ENCODE results near the gene CERT1.
"Not testable (repeated sequence)": the region's sequence is repeated elsewhere in the genome, so short reads cannot be mapped to it uniquely, and the experiment has no call there.

CERT1 gene

DNA sequence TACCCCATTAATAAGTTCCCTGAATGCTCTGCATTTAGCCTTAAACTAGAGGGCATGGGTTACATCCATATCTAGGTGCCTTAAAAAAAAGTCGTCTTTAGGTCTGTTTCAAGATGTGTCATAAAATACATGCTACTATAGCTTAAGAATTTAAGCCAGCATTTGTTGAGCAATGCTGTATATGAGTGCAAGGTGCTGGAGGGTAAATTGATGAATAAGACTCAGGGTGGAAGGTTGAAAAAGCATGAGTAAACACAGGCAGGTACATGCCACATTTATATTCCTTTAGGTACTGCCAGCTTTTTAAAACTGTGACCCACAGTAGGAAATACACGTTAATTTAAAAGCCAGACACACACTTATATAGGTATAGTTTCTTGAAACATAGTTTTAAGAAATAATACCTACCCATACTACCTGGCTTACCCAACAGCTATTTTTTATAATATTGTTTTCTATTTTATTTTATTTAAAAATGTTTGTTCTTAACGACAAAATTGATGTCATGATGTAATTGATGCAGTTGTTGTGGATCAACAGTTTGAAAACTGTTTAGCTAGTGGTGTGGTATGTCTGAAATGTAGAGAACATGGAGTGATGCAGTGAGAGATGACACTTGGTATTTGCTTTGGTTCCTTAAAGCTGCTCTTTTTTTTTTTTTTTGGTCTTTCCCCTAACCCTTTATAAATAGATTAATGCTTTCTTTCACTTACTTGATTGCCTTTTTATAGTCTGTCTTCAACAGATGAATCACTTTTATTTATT lies 170.5 kb downstream of the CERT1 start:
- no peak for DNase-seq

DNA sequence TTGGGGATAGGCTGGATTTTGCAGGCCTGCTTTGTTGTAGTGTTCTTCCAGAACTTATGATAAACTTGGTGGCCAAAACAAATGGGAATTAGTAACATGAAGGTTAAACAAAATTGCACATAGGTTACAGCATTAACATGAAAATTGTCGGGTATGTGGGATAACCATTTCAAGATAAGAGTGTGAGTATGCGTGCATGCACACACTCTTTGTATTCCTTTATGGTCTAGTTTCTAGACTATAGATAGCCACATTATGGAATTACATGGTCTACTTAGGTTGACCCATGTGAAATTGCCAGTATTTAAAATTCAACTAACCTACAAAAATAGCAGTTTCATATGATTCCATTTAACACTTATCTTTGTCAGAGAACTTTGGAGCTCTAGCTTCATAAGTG lies 173.0 kb downstream of the CERT1 start:
- no peak for DNase-seq

DNA sequence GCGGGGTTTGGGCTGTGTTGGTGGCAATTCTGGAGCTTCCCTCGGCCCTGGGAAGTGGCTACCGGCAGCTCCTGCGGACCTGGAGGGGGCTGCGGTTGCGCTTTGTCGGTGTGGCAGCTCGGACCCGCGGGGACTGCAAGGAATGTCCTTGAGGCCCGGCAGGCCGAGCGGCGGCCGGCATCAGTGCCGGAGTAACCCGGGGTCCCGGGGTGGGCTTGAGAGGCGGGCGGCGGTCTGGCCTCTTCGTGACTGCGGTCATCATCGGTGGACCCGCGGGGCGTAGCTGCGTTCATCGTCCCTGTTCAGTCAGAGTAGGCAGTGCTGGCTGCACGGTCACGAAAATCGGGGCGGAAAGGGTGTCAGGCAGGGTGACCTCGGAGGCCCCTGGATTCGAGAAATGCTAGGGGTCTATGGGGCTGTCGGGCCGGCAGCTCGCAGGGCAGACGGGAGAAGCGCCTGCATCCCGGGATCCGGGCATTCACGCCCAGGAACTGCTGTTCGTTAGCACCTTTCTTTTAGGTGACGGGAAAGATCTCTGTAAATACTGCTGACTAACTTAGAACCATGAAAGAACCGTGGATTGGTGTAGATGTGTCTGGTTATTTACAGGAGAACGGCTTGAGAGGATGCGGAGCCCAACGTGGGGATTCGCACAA lies 173.9 kb downstream of the CERT1 start:
- DNase-seq: peak; percentile 25

DNA sequence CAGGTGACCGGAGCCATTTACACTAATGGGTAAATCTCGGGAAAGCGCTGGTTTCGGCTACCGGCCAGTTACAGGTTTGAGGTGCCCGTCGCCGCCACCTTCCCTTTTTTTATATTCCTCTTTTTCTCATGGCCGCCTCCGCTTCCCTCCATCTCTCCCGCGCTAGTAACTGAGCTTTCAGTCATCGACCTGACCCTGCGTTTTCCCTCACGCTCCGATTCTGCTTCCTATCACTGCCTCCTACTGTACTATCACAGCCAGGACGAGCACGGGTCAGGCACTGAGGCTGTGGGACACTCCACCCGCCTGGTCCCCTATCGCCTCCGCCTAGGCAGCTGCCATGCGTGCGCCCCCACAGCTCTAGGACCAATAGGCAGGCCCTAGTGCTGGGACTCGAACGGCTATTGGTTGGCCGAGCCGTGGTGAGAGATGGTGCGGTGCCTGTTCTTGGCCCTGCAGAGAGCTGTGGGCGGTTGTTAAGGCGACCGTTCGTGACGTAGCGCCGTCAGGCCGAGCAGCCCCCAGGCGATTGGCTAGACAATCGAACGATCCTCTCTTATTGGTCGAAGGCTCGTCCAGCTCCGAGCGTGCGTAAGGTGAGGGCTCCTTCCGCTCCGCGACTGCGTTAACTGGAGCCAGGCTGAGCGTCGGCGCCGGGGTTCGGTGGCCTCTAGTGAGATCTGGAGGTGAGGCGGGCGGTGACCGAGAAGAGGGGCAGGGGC lies 174.7 kb downstream of the CERT1 start, which contains the start of gene HMGCR:
Gene HMGCR, plus strand, starts transcription at position 606 of the 722 bp plus-strand sequence. CDS start 5,386 bp downstream, outside the sequence.
- peak; percentile 96 for DNase-seq

DNA sequence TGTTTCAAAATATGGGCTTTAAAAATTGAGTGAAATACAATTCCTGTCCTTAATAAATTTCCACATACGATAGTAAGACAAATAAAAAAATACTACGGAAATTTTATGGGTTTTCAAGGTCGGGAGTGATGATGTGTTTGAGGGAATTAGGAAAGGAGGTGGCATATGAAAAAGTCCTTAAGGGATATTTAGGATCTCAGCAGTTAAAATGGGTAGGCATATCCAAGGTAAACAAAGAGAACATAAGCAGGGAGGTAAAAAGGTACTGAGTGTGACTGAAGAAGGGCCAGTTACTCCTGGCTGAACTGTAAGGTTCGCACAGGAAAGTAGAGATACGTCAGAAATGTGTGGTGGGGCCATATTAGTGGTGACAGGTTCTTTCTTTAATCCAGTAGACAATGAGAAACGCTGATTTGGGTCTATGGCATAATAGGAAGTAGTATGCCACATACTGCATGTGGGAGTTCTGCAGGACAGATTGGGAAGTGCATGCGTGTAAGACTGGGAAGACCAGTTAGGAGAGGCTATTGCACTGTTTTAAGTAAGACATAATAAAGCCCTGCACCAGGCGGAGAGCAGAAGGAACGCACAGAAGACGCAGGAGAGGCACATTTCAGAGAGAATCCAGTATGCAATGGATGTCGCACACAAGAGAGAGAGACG lies 175.3 kb downstream of the CERT1 start:
- peak; percentile 25 for DNase-seq

DNA sequence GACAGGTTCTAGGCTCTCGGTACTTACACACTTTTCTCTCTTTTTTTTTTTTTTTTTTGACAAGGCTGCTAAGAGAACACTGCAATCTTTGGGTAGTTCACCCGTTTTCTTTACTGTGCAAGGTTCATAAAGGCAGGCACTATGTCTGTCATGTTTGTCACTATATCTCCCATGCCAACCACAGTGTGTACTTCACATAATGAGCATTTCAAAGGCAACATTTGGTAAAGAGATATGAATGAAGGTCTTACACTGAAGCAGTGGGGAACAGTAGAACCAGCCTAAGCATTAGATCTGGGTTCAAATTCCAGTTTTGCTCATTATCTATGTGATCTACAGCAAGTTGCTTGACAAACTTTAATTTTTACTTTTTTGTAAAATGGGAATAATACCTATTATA lies 175.9 kb downstream of the CERT1 start:
- DNase-seq: no peak

DNA sequence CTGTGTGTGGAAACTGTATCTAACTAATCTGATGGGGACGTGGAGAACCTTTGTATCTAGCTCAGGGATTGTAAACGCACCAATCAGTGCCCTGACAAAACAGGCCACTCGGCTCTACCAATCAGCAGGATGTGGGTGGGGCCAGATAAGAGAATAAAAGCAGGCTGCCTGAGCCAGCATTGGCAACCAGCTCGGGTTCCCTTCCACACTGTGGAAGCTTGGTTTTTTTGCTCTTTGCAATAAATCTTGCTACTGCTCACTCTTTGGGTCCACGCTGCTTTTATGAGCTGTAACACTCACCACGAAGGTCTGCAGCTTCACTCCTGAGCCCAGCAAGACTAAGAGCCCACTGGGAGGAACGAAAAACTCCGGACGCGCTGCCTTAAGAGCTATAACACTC lies 177.0 kb downstream of the CERT1 start:
- DNase-seq: not testable (repeated sequence)

DNA sequence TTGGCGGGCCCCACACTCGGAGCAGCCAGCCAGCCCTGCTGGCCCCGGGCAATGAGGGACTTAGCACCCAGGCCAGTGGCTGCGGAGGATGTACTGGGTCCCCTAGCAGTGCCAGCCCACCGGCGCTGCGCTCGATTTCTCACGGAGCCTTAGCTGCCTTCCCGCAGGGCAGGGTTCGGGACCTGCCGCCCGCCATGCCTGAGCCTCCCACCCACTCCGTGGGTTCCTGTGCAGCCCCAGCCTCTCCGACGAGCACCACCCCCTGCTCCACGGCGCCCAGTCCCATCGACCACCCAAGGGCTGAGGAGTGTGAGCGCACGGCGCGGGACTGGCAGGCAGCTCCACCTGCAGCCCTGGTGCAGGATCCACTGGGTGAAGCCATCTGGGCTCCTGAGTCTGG lies 177.7 kb downstream of the CERT1 start:
- not testable (repeated sequence) for DNase-seq

DNA sequence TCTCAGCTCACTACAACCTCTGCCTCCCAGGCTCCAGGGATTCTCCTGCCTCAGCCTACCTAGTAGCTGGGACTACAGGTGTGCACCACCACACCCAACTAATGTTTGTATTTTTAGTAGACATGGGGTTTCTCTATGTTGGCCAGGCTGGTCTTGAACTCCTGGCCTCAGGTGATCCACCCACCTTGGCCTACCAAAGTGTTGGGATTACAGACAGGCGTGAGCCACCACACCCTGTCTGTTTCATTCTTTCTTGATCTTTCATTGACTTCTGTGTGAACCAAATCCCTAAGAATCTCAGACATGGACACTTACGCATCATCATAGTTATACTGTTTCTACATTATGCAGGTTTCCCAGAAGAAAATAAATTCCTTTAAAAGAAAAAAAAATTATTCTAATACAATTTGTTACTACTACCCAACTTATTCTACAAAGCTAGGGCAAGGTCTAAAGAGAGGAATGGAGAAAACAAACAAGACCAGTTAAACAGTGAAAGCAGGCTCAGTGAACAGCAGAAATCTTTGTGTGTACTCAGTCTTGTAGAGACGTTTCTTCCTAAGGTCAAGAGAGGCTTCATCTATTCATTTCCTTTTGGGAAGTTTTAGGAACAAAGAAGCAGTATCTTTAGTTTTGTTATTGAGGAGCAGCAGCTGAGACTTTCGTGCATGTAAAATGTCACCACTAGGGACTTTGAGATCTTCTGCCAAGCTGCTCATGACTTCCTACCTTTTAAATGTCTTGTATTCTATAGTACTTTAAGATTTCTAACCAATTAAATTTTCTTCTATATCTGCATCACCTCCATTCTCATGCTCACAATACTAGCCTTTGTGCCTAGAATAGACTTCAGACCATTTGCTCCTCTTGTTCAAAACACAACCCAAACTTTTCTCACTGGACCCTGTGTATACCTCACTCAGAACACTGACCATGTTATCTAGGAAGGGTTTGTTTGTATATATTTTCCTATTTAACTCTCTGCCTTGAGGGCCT lies 180.0 kb downstream of the CERT1 start:
- no peak for DNase-seq

DNA sequence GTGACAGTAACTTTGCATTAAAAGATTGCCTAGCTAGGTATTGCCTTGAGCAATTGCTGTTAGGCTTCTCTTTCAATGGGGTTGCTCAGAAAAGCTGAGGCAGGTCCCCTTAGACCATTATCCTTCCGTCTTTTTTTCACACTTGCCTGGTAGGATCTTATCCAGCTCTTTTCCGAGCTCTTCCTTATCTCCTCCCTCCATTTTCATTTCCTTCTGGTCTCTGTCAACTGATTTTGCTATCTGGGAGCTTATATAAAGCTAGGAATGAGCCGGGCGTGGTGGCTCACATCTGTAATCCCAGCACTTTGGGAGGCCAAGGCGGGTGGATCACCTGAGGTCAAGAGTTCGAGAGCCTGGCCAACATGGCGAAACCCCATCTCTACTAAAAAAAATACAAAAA lies 181.0 kb downstream of the CERT1 start:
- no peak for DNase-seq

All from central memory CD4-positive, alpha-beta T cell (primary cell).